ENCODE results near the gene TRAF1. TPM values are rescaled to one million over a fixed set of nuclear protein-coding genes. Genes with fewer than 3 reads are reported as not detected.

Gene TRAF1
- polyA plus RNA-seq, 1 donor, result 4.7 TPM

- no peak for DNase-seq
These were observed 14.6 kb upstream of the TRAF1 start for GRCh38 chr9:120941046-120941770.

GRCh38 chr9:120940573-120940972, 14.0 kb upstream of the TRAF1 start:
- no peak for DNase-seq

- no peak for DNase-seq
These were observed 12.3 kb upstream of the TRAF1 start for GRCh38 chr9:120938851-120939250.

- no peak for DNase-seq
These were observed 11.0 kb upstream of the TRAF1 start for GRCh38 chr9:120937596-120937995.

GRCh38 chr9:120937127-120937526, 10.5 kb upstream of the TRAF1 start:
- DNase-seq, result peak; percentile 39

- DNase-seq, result no peak
These were observed 10.1 kb upstream of the TRAF1 start for GRCh38 chr9:120936764-120937122.

GRCh38 chr9:120936011-120936763, 9.6 kb upstream of the TRAF1 start:
- peak; percentile 94 for DNase-seq

- peak; percentile 84 for DNase-seq
These were observed 8.8 kb upstream of the TRAF1 start for GRCh38 chr9:120935383-120935857.

GRCh38 chr9:120934281-120934680, 7.7 kb upstream of the TRAF1 start:
- no peak for DNase-seq

- DNase-seq, result no peak
These were observed 6.9 kb upstream of the TRAF1 start for GRCh38 chr9:120933310-120934055.

GRCh38 chr9:120932086-120932823, 5.7 kb upstream of the TRAF1 start:
- DNase-seq, result no peak

GRCh38 chr9:120931231-120932085, 4.9 kb upstream of the TRAF1 start:
- peak; percentile 47 for DNase-seq

- DNase-seq, result no peak
These were observed 2.7 kb upstream of the TRAF1 start for GRCh38 chr9:120929229-120929791.

- DNase-seq, result peak; percentile 67
These were observed 2.1 kb upstream of the TRAF1 start for GRCh38 chr9:120928483-120929228.

- no peak for DNase-seq
These were observed 1.5 kb upstream of the TRAF1 start for GRCh38 chr9:120928015-120928482.

- no peak for DNase-seq
These were observed 846 bp upstream of the TRAF1 start for GRCh38 chr9:120927269-120928014.

- no peak for DNase-seq
These were observed 830 bp downstream of the TRAF1 start for GRCh38 chr9:120925535-120926396.

Measured in hindlimb muscle (tissue), 1 donor.